NCI-H69 (cell line): Measurements from ENCODE around the gene DYNLL1.
"Not testable (repeated sequence)": the region's sequence is repeated elsewhere in the genome, so short reads cannot be mapped to it uniquely, and the experiment has no call there.

Source experiments
- DNase-seq: peaks from one replicate; lab custom pipeline; 2025; lab: John Stamatoyannopoulos, UW

Gene DYNLL1

DNA sequence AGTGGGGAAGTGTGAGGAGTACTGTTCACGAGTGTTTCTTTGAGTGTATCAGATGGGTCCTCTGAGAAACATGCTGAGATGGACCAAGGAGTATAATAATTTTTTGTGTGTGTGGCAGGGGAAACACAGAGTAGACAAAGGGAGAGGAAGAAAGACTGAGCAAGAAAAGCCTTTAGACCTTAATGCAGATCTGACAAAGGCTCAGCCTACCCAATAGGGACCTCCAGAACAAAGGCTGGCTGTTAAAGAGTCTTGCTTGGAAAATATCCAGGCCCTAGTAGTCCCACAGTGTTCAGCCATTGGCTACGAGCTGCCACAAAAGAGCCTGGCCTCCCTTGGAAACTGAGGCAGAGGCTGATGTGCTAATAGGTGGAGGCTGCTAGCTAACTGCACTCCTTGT, 19.6 kb downstream of the DYNLL1 start:
- no peak for DNase-seq

GRCh38 chr12:120519324-120519723, 23.4 kb downstream of the DYNLL1 start:
- not testable (repeated sequence) for DNase-seq

- no peak for DNase-seq
Measured at GRCh38 chr12:120522568-120522967, 26.7 kb downstream of the DYNLL1 start.

GRCh38 chr12:120528861-120529525, 33.1 kb downstream of the DYNLL1 start, which contains the start of gene COQ5:
COQ5 (minus strand) TSS chr12:120529158; CDS start chr12:120529141, 17 bp downstream.
- DNase-seq: peak; percentile 95

- peak; percentile 92 for DNase-seq
Measured at GRCh38 chr12:120529641-120530417, 33.9 kb downstream of the DYNLL1 start.

DNA sequence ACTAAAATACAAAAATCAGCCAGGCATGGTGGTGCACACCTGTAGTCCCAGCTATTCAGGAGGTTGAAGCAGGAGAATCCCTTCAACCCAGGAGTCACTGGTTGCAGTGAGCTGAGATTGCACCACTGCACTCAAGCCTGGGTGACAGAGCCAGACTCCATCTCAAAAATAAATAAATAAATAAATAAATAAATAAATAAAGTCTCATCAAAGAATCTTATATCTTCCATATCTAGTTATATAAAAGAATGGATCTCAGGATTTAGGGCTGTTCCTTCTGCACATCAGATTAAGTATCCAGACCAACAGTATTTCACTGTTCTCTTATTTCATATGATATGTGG, 34.5 kb downstream of the DYNLL1 start:
- DNase-seq: not testable (repeated sequence)

DNA sequence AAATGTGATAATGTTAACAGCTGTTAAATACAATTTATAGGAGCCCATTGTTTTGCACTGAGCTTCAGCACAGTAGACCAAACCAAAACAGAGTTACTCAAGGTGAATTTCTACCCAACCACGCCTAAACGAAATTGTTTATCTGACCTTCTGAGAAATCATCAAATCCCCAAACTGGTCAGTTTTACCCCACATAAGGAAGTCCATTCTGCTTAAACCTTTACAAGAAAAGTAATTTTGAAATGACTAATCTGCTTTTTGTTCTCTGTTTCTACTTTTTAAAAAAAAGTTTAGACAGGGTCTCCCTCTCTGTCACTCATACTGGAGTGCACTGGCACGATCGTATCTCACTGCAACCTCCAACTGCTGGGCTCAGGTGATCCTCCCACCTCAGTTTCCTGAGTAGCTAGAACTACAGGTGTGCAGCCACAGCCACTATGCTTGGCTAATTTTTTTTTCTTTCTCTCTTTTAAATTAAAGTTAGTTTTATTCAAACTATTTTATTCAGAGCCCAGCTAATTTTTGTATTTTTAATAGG, 36.9 kb downstream of the DYNLL1 start:
- no peak for DNase-seq

- peak; percentile 96 for DNase-seq
Measured at GRCh38 chr12:120534203-120534702, 38.3 kb downstream of the DYNLL1 start, which contains the start of gene RNF10. RNF10 (plus strand) TSS chr12:120534356; CDS start chr12:120534812, 456 bp downstream.

GRCh38 chr12:120534703-120535655, 39.1 kb downstream of the DYNLL1 start:
- DNase-seq: peak; percentile 76

- no peak for DNase-seq
Measured at GRCh38 chr12:120536064-120536791, 40.3 kb downstream of the DYNLL1 start.

- no peak for DNase-seq
Measured at GRCh38 chr12:120537856-120538220, 41.9 kb downstream of the DYNLL1 start.

GRCh38 chr12:120538281-120539156, 42.6 kb downstream of the DYNLL1 start:
- DNase-seq: no peak

DNA sequence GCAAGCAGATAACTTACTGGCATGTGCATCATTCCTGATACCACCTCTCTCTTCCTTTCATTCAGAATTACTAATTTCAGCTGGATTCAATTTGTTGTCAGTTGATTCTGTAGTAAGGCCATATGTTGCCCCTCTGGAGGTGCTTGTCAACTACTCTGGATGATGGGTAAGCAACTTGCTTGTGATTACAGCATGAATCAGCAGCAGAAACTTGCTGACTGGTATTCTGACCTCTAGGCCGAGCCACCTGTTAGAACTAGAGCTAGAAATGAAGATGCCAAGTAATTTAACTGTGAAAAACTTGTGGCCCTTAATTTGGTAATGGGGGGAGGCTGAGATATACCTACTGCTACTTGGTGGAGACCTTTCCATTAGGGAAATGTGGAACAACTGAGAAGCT, 43.4 kb downstream of the DYNLL1 start:
- peak; percentile 11 for DNase-seq

GRCh38 chr12:120540445-120540844, 44.5 kb downstream of the DYNLL1 start:
- no peak for DNase-seq

DNA sequence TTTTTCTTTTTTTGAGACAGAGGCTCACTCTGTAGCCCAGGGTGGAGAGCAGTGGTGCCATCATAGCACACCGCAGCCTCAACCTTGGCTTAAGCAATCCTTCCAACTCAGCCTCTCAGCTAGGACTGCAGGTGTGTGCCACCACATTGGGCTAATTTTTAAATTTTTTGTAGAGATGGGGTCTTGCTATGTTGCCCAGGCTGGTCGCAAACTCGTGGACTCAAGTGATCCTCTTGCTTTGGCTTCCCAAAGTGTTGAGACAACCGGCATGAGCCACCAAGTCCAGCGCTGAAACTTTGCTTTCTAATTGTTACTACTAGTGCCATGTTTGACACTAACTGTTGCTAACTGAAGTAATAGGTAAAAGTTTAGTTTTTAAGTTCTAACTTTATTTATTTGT, 46.3 kb downstream of the DYNLL1 start:
- no peak for DNase-seq

DNA sequence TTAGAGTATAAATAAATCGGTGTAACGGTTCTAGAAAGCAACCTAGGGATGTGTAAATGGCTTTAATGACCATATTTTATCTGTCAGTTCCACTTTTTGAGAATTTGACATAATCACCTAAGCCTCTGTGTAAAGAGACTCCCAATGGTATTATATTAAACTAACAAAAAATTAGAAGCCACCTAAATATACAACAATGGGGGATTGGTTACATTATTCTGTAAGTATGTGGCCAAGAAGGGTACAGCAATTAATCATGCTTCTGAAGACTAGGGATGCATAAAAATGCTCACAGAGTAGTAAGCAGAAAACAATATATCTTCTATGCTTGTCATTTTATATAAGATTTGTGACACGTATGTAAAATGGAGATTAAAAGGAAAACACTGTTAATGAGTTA, 48.8 kb downstream of the DYNLL1 start:
- no peak for DNase-seq

- DNase-seq: peak; percentile 87
Measured at GRCh38 chr12:120546050-120546386, 50.1 kb downstream of the DYNLL1 start.
